ENCODE data around the gene APOA4.
"Not testable (repeated sequence)": the region's sequence is repeated elsewhere in the genome, so short reads cannot be mapped to it uniquely, and the experiment has no call there.

APOA4 gene

DNA sequence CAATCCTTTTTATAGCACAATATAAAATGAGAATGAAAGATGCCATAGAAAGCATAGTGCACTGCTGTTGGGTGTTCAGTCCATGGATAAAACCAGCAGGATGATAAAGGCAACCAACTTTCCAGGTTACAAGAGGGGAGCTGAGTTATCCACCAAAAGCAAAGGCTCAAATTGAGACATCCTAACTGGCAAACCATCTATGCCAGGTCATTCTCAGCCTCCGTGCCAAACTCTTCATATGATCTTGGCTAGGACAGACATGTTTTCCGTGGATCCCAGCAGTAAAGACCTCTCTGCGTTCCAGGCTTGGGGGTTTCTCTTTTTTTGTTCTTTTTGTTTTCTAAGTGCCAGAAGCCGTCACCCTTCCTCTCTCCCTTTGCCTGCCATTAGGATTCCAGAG, 21.6 kb upstream of the APOA4 start:
- DNase-seq: no peak

DNA sequence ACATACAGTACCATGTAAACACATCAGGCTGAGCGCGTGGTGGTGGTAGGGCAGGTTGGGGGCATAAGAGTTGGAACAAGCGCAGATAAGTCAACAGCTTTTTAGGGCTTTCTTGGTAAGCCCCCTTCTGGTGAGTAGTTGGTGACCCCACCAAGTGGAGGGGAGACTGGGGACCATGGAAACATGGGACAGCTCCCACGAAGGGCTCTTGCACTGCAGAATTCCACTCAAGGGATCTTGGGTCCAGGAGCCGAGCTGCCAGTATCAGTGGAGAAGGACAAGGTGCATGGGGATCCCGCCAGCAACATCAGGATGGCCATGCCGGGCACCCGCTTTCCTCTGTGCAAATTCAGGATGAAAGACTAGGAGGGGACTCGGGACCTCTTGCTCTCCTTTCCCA, 20.6 kb upstream of the APOA4 start:
- no peak for DNase-seq

DNA sequence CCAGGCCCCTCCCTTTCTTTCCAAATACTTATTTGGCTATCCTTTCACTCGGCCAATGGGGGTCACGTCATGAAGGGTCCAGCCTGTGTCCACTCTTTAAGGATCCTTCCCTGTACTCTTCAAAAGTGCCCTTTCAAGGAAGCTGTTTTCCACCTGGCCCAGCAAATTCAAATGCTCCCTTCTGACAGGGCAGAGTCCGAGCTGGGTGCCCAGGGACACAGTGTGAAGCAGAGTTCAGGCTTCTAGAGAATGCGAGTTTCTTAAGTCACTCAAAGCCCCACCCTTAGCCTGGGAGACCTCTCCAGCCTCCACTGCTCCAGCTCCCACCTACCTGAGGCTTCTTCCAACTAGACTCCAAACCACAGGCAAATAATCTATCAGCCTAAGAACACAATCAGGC, 19.8 kb upstream of the APOA4 start:
- no peak for DNase-seq

DNA sequence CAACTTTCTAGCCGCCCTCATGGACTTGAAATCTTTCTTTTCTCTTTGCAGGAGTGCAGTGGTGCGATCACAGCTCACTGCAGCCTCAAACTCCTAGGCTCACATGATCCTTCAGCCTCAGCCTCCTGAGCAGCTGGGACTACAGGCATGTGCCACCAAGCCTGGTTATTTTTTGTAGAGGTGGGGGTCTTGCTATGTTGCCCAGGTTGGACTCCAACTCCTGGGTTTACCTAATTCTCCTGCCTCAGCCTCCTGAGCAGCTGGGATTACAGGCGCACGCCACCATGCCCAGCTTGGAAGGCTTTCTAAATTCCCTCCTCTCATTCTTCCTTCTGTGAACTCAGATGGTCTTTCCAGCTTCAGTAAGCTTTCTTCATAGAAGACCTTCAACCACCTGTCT, 19.0 kb upstream of the APOA4 start:
- DNase-seq: no peak

DNA sequence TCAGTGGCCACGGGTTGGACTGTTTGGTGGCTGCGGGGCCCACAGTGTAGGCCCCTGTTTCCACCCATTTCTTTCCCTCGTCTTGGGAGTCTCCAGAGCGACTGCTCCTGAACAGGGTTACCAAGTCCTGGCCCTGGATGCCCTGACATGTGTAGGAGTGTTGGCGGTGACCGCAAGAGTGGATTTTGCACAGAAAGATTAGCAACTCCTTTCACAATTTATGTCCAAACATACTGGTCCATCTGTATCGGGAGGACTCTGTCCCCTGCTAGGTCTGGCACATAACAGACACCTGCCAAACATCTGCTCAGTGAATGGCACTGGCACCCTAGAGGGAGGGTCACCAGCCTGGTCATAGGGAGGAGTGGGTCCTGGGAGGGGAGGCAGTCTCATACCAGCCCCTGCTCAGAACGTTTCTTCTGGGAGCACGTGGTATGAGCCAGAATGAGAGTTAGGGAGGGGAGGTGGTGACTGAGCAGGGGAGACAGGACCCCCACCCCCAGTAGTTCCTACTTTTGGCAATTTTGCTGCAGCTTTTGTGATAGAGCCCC, 17.7 kb upstream of the APOA4 start:
- DNase-seq: no peak

DNA sequence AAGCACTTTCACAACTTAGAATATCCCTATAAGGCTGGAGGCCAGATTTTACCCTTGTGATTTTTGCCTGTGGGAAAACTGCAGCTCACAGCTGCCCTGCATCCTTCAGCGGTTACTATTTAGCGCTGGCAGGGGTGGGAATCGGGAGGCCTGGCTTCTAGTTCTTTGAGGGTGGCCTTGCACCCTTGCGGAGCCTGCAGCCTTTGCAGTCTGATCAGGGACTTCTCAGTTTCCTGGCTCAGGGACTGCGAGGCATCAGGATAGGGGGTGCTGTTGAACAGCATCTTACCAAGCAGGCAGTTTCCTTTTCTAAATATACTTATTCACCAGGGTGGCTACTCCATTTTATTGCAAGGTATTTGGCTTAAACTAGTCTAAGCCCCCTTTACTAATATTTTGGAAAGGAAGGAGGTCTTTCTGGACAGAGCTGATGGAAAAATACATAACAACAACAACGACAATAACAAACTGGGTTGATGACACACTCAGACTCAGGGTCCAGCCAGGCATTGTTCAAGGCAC, 17.2 kb upstream of the APOA4 start:
- DNase-seq: no peak

DNA sequence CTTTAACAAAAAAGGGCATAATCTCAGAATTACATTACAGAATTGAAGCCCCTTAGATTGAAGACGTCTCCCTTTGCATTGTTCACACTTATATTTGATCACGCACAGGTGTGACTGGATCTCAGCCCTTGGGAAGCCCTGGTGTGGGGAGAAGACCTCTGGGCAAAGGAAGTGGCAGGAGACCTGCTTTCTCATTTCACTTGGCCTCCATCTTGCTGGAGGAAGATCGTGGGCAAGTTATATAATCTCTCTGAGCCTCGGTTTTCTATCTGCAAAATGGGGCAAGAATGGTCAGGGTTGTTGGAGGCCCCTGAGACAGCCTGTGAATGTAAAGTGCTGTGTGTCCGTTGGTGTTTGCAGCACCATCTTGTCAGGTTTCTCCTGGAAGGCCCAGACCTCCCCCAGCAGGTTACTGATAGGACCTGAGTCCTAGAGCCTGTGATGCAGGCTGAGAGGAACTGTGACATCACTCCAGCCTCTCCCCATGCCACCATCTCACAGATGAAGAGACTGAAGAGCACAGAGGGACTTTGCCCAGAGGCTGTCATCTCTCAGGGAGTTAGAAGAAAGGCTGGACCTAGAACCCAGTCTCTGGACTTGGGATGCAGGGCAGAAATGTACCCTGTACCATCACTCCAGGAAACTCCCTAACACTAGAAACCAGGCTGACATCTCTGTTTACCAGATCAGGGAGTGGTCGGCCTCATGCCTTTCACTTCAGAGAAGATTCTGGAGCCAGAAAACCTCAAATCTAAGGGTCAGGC, 15.4 kb upstream of the APOA4 start:
- DNase-seq: no peak

DNA sequence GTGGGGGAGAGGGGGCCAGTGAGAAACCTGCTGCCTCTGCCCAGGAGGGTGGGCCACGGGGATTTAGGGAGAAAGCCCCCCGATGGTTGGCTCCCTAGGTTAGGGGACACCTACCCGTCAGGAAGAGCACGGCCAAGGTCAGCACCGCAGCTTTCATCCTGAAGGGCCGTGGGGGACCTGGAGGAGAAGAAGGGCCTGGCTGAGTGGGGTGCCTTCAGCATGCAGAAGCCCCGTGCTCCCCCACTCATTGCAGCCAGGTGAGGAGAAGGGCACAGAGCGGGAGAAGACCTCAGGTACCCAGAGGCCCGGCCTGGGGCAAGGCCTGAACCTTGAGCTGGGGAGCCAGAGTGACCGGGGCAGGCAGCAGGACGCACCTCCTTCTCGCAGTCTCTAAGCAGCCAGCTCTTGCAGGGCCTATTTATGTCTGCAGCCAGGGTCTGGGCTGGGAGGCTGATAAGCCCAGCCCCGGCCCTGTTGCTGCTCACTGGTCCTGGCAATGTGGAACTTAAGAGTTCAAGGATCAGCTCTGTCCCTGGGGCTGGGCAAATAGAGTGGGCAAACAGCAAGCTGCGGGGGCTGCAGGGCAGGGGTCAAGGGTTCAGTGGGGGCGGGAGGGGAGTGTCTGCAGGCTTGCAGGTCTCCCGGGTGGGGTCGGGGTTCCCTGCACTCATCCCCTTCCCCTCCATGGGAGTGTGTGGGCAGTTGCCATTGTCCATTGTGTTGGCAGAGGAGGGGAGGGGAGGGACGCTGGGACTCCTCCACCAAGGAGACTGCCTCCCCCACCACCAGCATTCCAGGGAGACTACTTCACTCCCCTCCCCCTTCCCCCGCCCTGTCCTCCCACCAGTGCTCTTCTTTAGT, 14.4 kb upstream of the APOA4 start, which contains the start of gene APOA1:
Gene APOA1, minus strand, starts transcription at position 392 of the 861 bp plus-strand sequence. Its CDS starts 235 bp downstream, at position 157.
- DNase-seq: no peak

DNA sequence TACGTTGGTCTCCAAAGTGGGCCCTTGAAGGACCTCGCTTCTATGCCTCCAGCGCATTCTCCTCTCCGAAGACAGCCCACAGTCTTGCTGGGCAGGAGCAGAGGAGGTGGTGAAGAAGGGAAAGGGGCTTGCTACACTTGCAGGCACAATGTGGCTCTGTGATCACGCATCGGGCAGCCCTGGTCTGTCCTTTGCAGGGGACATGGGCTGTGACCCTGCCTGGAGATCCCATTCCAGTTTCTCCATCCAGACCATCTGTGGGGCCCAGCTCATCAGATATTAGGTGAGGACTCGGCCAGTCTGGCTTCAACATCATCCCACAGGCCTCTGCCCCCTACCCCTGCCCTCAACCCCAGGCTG, 13.5 kb upstream of the APOA4 start:
- DNase-seq: no peak

DNA sequence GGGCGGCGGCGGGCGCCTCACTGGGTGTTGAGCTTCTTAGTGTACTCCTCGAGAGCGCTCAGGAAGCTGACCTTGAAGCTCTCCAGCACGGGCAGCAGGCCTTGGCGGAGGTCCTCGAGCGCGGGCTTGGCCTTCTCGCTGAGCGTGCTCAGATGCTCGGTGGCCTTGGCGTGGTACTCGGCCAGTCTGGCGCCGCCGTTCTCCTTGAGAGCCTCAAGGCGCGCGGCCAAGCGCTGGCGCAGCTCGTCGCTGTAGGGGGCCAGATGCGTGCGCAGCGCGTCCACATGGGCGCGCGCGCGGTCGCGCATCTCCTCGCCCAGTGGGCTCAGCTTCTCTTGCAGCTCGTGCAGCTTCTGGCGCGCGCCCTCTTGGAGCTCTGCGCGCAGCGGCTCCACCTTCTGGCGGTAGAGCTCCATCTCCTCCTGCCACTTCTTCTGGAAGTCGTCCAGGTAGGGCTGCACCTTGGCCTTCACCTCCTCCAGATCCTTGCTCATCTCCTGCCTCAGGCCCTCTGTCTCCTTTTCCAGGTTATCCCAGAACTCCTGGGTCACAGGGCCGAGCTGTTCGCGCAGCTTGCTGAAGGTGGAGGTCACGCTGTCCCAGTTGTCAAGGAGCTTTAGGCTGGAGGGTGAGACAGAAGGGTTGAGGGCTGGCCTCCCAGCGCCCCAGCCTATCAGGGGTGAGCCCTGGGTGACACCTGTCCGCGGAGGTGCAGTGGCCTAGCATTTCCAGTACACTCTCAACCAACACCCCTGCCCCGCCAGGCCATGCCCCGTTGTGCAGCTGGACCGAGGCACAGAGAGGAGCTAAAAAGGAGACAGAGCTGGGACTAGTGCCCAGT, 12.9 kb upstream of the APOA4 start:
- peak; percentile 90 for DNase-seq

DNA sequence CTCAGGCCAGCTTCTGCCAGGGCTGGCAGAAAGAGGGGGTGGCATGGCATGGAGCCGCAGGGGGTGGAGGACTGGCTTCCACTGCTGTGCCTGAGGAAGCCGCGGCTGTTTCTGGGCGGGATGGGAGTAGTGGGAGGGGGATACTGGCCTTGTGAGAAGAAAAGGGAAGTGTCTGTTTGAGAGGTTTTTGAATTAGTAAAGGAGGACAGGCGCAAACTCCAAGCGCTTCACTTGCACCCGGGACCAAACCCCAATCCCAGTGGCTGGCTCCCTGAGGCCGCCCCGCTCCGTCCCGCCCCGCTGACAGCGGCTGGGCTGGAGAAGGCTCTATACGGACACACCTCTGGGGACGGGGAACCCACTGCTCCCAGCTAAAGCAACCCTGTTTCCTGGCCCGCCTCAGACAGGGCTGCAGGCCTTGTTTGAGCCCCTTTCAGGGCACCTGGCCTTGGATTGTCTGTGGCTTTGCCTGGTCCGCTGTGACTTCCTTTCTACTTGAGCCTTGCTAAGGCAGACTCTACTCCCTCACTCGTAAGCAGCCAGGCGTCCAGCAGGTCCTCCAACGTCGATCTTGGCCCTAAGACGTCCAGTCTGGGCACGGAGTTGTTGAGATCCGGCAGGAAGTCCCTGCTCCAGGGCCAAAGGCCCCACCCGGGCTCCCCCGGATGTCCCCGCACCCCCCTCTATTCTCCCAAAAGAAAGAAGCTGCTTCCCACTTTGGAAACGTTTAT, 12.1 kb upstream of the APOA4 start:
- DNase-seq: no peak

DNA sequence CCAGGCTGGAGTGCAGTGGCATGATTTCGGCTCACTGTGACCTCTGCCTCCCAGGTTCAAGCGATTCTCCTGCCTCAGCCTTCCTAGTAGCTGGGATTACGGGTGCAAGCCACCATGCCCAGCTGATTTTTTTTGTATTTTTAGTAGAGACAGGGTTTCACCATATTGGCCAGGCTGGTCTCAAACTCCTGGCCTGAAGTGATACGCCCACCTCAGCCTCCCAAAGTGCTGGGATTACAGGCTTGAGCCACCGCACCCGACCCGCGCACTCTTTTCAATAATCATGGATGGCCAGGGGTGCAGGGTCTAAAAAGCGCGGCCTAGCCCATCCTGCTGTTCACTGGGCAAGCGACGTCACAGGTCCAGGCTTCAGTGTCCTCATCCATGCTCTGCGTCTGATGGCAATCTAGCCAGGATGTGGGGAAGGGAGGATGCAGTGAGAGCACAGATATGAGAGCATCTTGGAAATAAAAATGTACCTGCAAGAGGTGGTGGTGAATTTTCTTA, 11.5 kb upstream of the APOA4 start:
- DNase-seq: not testable (repeated sequence)

DNA sequence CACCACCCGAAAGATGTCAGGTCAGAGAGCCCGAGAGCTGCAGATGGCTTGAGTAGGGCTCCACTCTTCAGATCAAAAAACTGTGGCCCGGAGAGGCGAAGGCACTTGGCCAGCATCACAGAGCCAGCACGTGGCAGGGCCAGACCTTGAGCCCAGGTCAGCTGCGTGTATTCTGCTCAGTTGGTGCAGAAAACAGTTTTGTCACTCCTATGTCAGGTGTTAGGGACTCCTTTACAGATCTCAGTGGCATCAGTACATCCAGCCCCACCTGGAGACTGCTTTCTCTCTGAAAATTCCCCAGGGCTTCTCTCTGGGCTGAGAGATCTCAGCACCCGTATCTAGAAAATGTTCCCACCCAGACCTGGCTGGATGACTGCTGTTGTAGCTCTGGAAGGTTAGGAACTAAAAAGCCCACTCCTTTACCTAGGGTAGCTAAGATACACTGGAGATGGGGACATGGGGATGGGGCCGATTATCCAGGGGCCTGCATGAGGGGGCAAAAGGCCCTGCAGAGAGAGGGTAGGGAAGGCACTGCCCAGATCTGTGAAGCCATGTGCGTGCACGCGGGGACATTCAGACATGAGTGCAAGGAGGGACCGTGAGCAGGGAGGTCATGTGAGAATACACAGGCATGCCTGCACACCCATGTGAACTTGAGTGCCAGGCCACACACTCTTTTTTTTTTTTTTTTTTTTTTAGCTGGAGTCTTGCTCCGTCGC, 10.9 kb upstream of the APOA4 start:
- DNase-seq: no peak

DNA sequence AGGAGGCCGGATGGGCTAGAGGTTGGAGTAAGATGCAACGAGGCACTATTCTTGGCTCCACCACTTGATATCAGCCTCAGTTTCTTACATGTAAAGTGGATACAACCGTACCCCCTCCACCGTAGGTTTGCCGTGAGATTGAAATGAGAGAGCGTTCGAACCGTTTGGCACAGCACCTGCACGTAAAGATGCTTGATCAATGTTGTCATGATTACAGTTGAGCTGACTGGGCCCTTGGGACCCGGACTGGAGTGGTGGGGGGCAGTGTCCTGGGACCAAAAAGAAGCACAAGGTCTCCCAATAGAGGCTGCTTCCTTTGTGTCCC, 10.3 kb upstream of the APOA4 start:
- DNase-seq: no peak

DNA sequence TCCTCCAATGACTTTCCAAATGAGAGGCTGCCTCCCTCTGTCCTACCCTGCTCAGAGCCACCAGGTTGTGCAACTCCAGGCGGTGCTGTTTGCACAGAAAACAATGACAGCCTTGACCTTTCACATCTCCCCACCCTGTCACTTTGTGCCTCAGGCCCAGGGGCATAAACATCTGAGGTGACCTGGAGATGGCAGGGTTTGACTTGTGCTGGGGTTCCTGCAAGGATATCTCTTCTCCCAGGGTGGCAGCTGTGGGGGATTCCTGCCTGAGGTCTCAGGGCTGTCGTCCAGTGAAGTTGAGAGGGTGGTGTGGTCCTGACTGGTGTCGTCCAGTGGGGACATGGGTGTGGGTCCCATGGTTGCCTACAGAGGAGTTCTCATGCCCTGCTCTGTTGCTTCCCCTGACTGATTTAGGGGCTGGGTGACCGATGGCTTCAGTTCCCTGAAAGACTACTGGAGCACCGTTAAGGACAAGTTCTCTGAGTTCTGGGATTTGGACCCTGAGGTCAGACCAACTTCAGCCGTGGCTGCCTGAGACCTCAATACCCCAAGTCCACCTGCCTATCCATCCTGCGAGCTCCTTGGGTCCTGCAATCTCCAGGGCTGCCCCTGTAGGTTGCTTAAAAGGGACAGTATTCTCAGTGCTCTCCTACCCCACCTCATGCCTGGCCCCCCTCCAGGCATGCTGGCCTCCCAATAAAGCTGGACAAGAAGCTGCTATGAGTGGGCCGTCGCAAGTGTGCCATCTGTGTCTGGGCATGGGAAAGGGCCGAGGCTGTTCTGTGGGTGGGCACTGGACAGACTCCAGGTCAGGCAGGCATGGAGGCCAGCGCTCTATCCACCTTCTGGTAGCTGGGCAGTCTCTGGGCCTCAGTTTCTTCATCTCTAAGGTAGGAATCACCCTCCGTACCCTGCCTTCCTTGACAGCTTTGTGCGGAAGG, 9.5 kb upstream of the APOA4 start:
- DNase-seq: no peak

DNA sequence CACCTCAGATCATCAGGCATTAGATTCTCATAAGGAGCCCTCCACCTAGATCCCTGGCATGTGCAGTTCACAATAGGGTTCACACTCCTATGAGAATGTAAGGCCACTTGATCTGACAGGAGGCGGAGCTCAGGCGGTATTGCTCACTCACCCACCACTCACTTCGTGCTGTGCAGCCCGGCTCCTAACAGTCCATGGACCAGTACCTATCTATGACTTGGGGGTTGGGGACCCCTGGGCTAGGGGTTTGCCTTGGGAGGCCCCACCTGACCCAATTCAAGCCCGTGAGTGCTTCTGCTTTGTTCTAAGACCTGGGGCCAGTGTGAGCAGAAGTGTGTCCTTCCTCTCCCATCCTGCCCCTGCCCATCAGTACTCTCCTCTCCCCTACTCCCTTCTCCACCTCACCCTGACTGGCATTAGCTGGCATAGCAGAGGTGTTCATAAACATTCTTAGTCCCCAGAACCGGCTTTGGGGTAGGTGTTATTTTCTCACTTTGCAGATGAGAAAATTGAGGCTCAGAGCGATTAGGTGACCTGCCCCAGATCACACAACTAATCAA, 8.8 kb upstream of the APOA4 start:
- no peak for DNase-seq

DNA sequence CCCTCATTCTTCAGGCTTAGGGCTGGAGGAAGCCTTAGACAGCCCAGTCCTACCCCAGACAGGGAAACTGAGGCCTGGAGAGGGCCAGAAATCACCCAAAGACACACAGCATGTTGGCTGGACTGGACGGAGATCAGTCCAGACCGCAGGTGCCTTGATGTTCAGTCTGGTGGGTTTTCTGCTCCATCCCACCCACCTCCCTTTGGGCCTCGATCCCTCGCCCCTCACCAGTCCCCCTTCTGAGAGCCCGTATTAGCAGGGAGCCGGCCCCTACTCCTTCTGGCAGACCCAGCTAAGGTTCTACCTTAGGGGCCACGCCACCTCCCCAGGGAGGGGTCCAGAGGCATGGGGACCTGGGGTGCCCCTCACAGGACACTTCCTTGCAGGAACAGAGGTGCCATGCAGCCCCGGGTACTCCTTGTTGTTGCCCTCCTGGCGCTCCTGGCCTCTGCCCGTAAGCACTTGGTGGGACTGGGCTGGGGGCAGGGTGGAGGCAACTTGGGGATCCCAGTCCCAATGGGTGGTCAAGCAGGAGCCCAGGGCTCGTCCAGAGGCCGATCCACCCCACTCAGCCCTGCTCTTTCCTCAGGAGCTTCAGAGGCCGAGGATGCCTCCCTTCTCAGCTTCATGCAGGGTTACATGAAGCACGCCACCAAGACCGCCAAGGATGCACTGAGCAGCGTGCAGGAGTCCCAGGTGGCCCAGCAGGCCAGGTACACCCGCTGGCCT, 7.2 kb upstream of the APOA4 start:
- no peak for DNase-seq

DNA sequence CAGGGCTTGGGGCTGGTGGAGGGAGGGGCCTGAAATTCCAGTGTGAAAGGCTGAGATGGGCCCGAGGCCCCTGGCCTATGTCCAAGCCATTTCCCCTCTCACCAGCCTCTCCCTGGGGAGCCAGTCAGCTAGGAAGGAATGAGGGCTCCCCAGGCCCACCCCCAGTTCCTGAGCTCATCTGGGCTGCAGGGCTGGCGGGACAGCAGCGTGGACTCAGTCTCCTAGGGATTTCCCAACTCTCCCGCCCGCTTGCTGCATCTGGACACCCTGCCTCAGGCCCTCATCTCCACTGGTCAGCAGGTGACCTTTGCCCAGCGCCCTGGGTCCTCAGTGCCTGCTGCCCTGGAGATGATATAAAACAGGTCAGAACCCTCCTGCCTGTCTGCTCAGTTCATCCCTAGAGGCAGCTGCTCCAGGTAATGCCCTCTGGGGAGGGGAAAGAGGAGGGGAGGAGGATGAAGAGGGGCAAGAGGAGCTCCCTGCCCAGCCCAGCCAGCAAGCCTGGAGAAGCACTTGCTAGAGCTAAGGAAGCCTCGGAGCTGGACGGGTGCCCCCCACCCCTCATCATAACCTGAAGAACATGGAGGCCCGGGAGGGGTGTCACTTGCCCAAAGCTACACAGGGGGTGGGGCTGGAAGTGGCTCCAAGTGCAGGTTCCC, 6.5 kb upstream of the APOA4 start, which contains the start of gene APOC3:
Gene APOC3, plus strand, starts transcription at position 383 of the 659 bp plus-strand sequence. CDS start 676 bp downstream, outside the sequence.
- no peak for DNase-seq
